ENCODE data around the gene ZBTB16.

ZBTB16 gene

GRCh38 chr11:114105611-114106010 lies 46.1 kb downstream of the ZBTB16 start:
- TF ChIP-seq ZFX (IDR thresholded peaks at IDR 0.05; ENCODE audit: borderline replicate concordance), result no peak
- TF ChIP-seq, protein P1, sequence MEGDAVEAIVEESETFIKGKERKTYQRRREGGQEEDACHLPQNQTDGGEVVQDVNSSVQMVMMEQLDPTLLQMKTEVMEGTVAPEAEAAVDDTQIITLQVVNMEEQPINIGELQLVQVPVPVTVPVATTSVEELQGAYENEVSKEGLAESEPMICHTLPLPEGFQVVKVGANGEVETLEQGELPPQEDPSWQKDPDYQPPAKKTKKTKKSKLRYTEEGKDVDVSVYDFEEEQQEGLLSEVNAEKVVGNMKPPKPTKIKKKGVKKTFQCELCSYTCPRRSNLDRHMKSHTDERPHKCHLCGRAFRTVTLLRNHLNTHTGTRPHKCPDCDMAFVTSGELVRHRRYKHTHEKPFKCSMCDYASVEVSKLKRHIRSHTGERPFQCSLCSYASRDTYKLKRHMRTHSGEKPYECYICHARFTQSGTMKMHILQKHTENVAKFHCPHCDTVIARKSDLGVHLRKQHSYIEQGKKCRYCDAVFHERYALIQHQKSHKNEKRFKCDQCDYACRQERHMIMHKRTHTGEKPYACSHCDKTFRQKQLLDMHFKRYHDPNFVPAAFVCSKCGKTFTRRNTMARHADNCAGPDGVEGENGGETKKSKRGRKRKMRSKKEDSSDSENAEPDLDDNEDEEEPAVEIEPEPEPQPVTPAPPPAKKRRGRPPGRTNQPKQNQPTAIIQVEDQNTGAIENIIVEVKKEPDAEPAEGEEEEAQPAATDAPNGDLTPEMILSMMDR (IDR thresholded peaks at IDR 0.05), result no peak
- peak overlapping the region; percentile 64; the same call in 1 of the 2 replicates for H3K27ac ChIP-seq

DNA sequence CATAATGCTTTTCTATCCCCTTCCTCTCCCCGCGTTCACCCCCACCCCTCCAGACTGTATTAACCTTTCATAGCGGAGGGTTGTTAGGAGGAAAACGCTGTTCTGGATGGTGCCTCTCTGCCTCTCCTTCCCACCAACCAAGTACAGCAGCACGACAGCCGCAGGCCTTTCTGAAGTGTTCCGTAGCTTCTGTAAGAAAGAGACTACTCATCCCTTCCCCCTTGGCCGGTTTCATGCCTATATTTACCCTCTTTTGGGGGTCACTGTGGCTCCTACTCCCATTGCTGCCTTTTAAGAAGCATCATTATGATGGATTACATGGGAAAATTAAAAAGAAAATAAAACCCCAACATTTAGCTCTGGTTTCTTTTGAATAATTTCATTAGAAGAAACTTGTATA lies 46.5 kb downstream of the ZBTB16 start:
- H3K27ac ChIP-seq, result peak overlapping the region; percentile 64
- TF ChIP-seq ZFX (IDR thresholded peaks at IDR 0.05; ENCODE audit: borderline replicate concordance), result no peak
- TF ChIP-seq, protein P1 (IDR thresholded peaks at IDR 0.05), result no peak

GRCh38 chr11:114106986-114107385 lies 47.5 kb downstream of the ZBTB16 start:
- peak overlapping the region; percentile 64 for H3K27ac ChIP-seq
- TF ChIP-seq, protein P1 (IDR thresholded peaks at IDR 0.05), result no peak
- TF ChIP-seq ZFX (IDR thresholded peaks at IDR 0.05; ENCODE audit: borderline replicate concordance), result no peak

- no peak for TF ChIP-seq ZFX (IDR thresholded peaks at IDR 0.05; ENCODE audit: borderline replicate concordance)
- TF ChIP-seq, protein P1 (IDR thresholded peaks at IDR 0.05), result no peak
- peak overlapping the region; percentile 64 for H3K27ac ChIP-seq
These were observed 49.1 kb downstream of the ZBTB16 start for GRCh38 chr11:114108501-114109205.

GRCh38 chr11:114109206-114110090 lies 49.9 kb downstream of the ZBTB16 start:
- H3K27ac ChIP-seq, result peak overlapping the region; percentile 64
- TF ChIP-seq, protein P1 (IDR thresholded peaks at IDR 0.05), result no peak
- no peak for TF ChIP-seq ZFX (IDR thresholded peaks at IDR 0.05; ENCODE audit: borderline replicate concordance)

DNA sequence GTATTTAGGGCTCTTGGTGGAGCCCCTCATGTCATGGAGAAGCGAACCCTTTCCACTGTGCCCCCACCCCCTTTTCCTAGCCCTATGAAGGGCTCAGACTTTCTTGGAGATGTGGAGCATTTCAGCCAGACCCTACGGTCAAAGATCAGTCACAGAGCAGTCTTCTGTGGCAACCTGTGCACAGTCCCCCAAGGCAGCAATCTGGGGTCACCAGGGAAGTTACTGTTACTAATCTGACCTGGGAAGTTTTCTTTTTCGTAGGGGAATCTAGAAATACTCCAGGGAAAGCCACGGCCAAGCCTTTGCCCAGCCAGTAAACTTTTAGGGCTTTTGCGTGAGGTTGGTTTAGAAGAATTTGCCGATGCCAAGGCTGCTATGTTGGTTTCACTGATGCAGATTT lies 50.6 kb downstream of the ZBTB16 start:
- TF ChIP-seq, protein P1 (IDR thresholded peaks at IDR 0.05), result no peak
- TF ChIP-seq ZFX (IDR thresholded peaks at IDR 0.05; ENCODE audit: borderline replicate concordance), result no peak
- H3K27ac ChIP-seq, result peak overlapping the region; percentile 64
